Large intestine (tissue), 3 donors: Measurements from ENCODE around the gene PGAP3. TPM values are rescaled to one million over a fixed set of nuclear protein-coding genes. Genes with fewer than 3 reads are reported as not detected.

ENCODE experiments used
- DNase-seq, 2 donors: peaks; one replicate each; pipeline versions ENCODE4 v3.0.0 to v3.0.0-alpha.2; 2013
- H3K27ac ChIP-seq: one replicate; pipeline ENCODE4 v1.5.1; 2013; ENCODE audit warnings: low read length
- H3K27me3 ChIP-seq: 2 replicates; pipeline ENCODE4 v1.6.1; 2013; ENCODE audit warnings: low read length; ENCODE audit not compliant: control insufficient read depth, insufficient read depth
- H3K36me3 ChIP-seq: 2 replicates; pipeline ENCODE4 v1.6.1; 2013; ENCODE audit warnings: low read length; ENCODE audit not compliant: control insufficient read depth, insufficient read depth
- H3K4me1 ChIP-seq: one replicate; pipeline ENCODE4 v1.6.1; 2013; ENCODE audit warnings: low read length; ENCODE audit not compliant: control insufficient read depth, insufficient read depth
- H3K4me3 ChIP-seq: one replicate; pipeline ENCODE4 v1.5.1; 2013; ENCODE audit warnings: low read length
- H3K9me3 ChIP-seq: one replicate; pipeline ENCODE4 v1.6.1; 2013; ENCODE audit warnings: mild to moderate bottlenecking, low read depth, low read length, moderate library complexity; ENCODE audit not compliant: control insufficient read depth
- WGBS: methylation state at CpG from one replicate; pipeline ENCODE4 v1.1.5; 2013; ENCODE audit warnings: low lambda C conversion rate; ENCODE audit not compliant: insufficient coverage; 5-methylcytosine and 5-hydroxymethylcytosine counted together
- polyA plus RNA-seq: library from polyadenylated mRNA; unstranded; fragments of 120-200 nt; gene quantifications from one replicate; pipeline ENCODE4 v1.2.1, GENCODE V29; 2013

The PGAP3 gene
- polyA plus RNA-seq, 1 donor: 31.8 TPM

GRCh38 chr17:39664581-39665561 lies 23.0 kb downstream of the PGAP3 start, which contains the start of gene TCAP:
Gene TCAP (plus strand): TSS chr17:39665349. CDS start chr17:39665360, 11 bp downstream.
- Histone ChIP-seq H3K4me1 (peaks cover 31% of the 10 kb centered on the region), H3K4me3 (no peak within 1 kb of the TSS), H3K9me3 (peaks cover 4% of the 10 kb centered on the region), H3K36me3 (peaks cover 28% of the 10 kb centered on the region), H3K27ac (no peak within 1 kb of the TSS), H3K27me3 (peaks cover 27% of the 10 kb centered on the region)
- 60% methylated on average over 1 of the region's 15 CpGs for WGBS
- no peak for DNase-seq

GRCh38 chr17:39663688-39664580 lies 23.9 kb downstream of the PGAP3 start:
- H3K4me1 ChIP-seq: peaks cover 31% of the 10 kb centered on the region
- DNase-seq: no peak
- WGBS: no CpG with 5 or more reads among the region's 17 CpGs
- no peak overlapping the region for H3K4me3 ChIP-seq
- no peak overlapping the region for H3K27ac ChIP-seq
- H3K27me3 ChIP-seq: peaks cover 23% of the 10 kb centered on the region
- H3K36me3 ChIP-seq: peaks cover 35% of the 10 kb centered on the region
- peaks cover 4% of the 10 kb centered on the region for H3K9me3 ChIP-seq

GRCh38 chr17:39663340-39663687 lies 24.5 kb downstream of the PGAP3 start:
- no CpG with 5 or more reads among the region's 4 CpGs for WGBS
- Histone ChIP-seq H3K27me3 (peaks cover 19% of the 10 kb centered on the region), H3K4me3 (no peak overlapping the region), H3K9me3 (peaks cover 4% of the 10 kb centered on the region), H3K36me3 (peaks cover 41% of the 10 kb centered on the region), H3K4me1 (peaks cover 27% of the 10 kb centered on the region), H3K27ac (no peak overlapping the region)
- no peak for DNase-seq

- peaks cover 17% of the 10 kb centered on the region for H3K27me3 ChIP-seq
- H3K9me3 ChIP-seq: peaks cover 4% of the 10 kb centered on the region
- no peak for DNase-seq
- H3K4me3 ChIP-seq: no peak overlapping the region
- H3K36me3 ChIP-seq: peaks cover 47% of the 10 kb centered on the region
- H3K27ac ChIP-seq: no peak overlapping the region
- 83% methylated on average over 1 of the region's 22 CpGs for WGBS
- peaks cover 26% of the 10 kb centered on the region for H3K4me1 ChIP-seq
Observed at GRCh38 chr17:39662551-39663339, 25.1 kb downstream of the PGAP3 start.

- H3K9me3 ChIP-seq: peaks cover 4% of the 10 kb centered on the region
- peaks cover 18% of the 10 kb centered on the region for H3K4me1 ChIP-seq
- H3K27ac ChIP-seq: no peak overlapping the region
- H3K4me3 ChIP-seq: no peak overlapping the region
- no CpG with 5 or more reads among the region's 8 CpGs for WGBS
- DNase-seq: no peak
- peaks cover 9% of the 10 kb centered on the region for H3K27me3 ChIP-seq
- peaks cover 53% of the 10 kb centered on the region for H3K36me3 ChIP-seq
Observed at GRCh38 chr17:39661744-39662541, 25.9 kb downstream of the PGAP3 start.

- Histone ChIP-seq H3K9me3 (no peaks in the 10 kb centered on the region), H3K27me3 (no peaks in the 10 kb centered on the region), H3K36me3 (peaks cover 63% of the 10 kb centered on the region), H3K27ac (no peak overlapping the region), H3K4me3 (no peak overlapping the region), H3K4me1 (peaks cover 8% of the 10 kb centered on the region)
- DNase-seq: no peak
- no CpG with 5 or more reads among the region's 35 CpGs for WGBS
Observed at GRCh38 chr17:39660397-39661385, 27.2 kb downstream of the PGAP3 start.

- Histone ChIP-seq H3K27me3 (no peaks in the 10 kb centered on the region), H3K9me3 (no peaks in the 10 kb centered on the region), H3K4me1 (peaks cover 7% of the 10 kb centered on the region), H3K4me3 (no peak overlapping the region), H3K27ac (no peak overlapping the region), H3K36me3 (peaks cover 64% of the 10 kb centered on the region)
- DNase-seq: no peak
- no CpG with 5 or more reads among the region's 5 CpGs for WGBS
Observed at GRCh38 chr17:39660011-39660360, 27.9 kb downstream of the PGAP3 start.

GRCh38 chr17:39659279-39660010 lies 28.4 kb downstream of the PGAP3 start:
- Histone ChIP-seq H3K27me3 (no peaks in the 10 kb centered on the region), H3K27ac (no peak overlapping the region), H3K36me3 (peaks cover 69% of the 10 kb centered on the region), H3K4me3 (no peak overlapping the region), H3K9me3 (no peaks in the 10 kb centered on the region), H3K4me1 (peaks cover 2% of the 10 kb centered on the region)
- no peak for DNase-seq
- no CpG with 5 or more reads among the region's 15 CpGs for WGBS
